ENCODE results near the gene EFHD1. TPM values are rescaled to one million over a fixed set of nuclear protein-coding genes. Genes with fewer than 3 reads are reported as not detected.

The EFHD1 gene
- total RNA-seq, 2 donors from 2014 or later = 1.4 to 3.4 TPM

GRCh38 chr2:232643813-232644347 is 10.5 kb downstream of the EFHD1 start:
- no peaks in the 10 kb centered on the region for H3K4me1 ChIP-seq
- H3K4me3 ChIP-seq = no peak overlapping the region
- no peaks in the 10 kb centered on the region for H3K36me3 ChIP-seq
- no peak overlapping the region for H3K27ac ChIP-seq
- intact Hi-C loops (cut with DNase I) = no loop called here
- no peak for TF ChIP-seq CTCF (IDR thresholded peaks at IDR 0.05)
- H3K9ac ChIP-seq (ENCODE audit: low read depth in 2 of 2, low read length in 2 of 2) = no peak overlapping the region
- H3K9me3 ChIP-seq = no peaks in the 10 kb centered on the region
- no peak for DNase-seq
- H3K27me3 ChIP-seq = no peaks in the 10 kb centered on the region

GRCh38 chr2:232645061-232645460 is 11.7 kb downstream of the EFHD1 start:
- H3K4me1 ChIP-seq = no peaks in the 10 kb centered on the region
- no peak overlapping the region for H3K4me3 ChIP-seq
- no peak overlapping the region for H3K27ac ChIP-seq
- no peaks in the 10 kb centered on the region for H3K36me3 ChIP-seq
- TF ChIP-seq CTCF (IDR thresholded peaks at IDR 0.05) = no peak
- no peak overlapping the region for H3K9ac ChIP-seq (ENCODE audit: low read depth in 2 of 2, low read length in 2 of 2)
- DNase-seq = no peak
- no peaks in the 10 kb centered on the region for H3K27me3 ChIP-seq
- H3K9me3 ChIP-seq = no peaks in the 10 kb centered on the region
- intact Hi-C loops (cut with DNase I) = no loop called here

GRCh38 chr2:232646726-232647125 is 13.3 kb downstream of the EFHD1 start:
- H3K9me3 ChIP-seq = no peaks in the 10 kb centered on the region
- no peak for TF ChIP-seq CTCF (IDR thresholded peaks at IDR 0.05)
- intact Hi-C loops (cut with DNase I) = no loop called here

GRCh38 chr2:232647261-232647660 is 13.9 kb downstream of the EFHD1 start:
- Histone ChIP-seq H3K9me3 (no peaks in the 10 kb centered on the region), H3K9ac (ENCODE audit: low read depth in 2 of 2, low read length in 2 of 2) (no peak overlapping the region), H3K4me1 (no peaks in the 10 kb centered on the region), H3K4me3 (no peak overlapping the region), H3K27ac (no peak overlapping the region), H3K27me3 (no peaks in the 10 kb centered on the region), H3K36me3 (no peaks in the 10 kb centered on the region)
- intact Hi-C loops (cut with DNase I) = no loop called here
- no peak for TF ChIP-seq CTCF (IDR thresholded peaks at IDR 0.05)
- DNase-seq = no peak

More at GRCh38 chr2:232646726-232647125, 13.3 kb downstream of the EFHD1 start:
- no peak overlapping the region for H3K27ac ChIP-seq
- H3K36me3 ChIP-seq = no peaks in the 10 kb centered on the region
- no peak overlapping the region for H3K9ac ChIP-seq (ENCODE audit: low read depth in 2 of 2, low read length in 2 of 2)
- no peaks in the 10 kb centered on the region for H3K27me3 ChIP-seq
- DNase-seq = no peak
- H3K4me3 ChIP-seq = no peak overlapping the region
- no peaks in the 10 kb centered on the region for H3K4me1 ChIP-seq

GRCh38 chr2:232649033-232649432 is 15.6 kb downstream of the EFHD1 start:
- no peaks in the 10 kb centered on the region for H3K9me3 ChIP-seq
- H3K36me3 ChIP-seq = no peaks in the 10 kb centered on the region
- H3K9ac ChIP-seq (ENCODE audit: low read depth in 2 of 2, low read length in 2 of 2) = no peak overlapping the region
- intact Hi-C loops (cut with DNase I) = no loop called here
- H3K27me3 ChIP-seq = no peaks in the 10 kb centered on the region
- TF ChIP-seq CTCF (IDR thresholded peaks at IDR 0.05) = no peak
- no peaks in the 10 kb centered on the region for H3K4me1 ChIP-seq
- H3K4me3 ChIP-seq = no peak overlapping the region
- DNase-seq = no peak
- no peak overlapping the region for H3K27ac ChIP-seq

Data from colonic mucosa (tissue), 4 donors.